NCI-H128 (cell line): ENCODE measurements around the gene PDIK1L.

Experiments used
- DNase-seq: peaks from one replicate; lab custom pipeline; 2025; ENCODE audit not compliant: unreplicated experiment; lab: John Stamatoyannopoulos, UW

PDIK1L gene

GRCh38 chr1:26153966-26154532, 42.4 kb downstream of the PDIK1L start:
- DNase-seq, result no peak

GRCh38 chr1:26154750-26155149, 43.1 kb downstream of the PDIK1L start:
- no peak for DNase-seq

GRCh38 chr1:26155370-26156284, 44.0 kb downstream of the PDIK1L start:
- DNase-seq, result no peak

GRCh38 chr1:26156285-26157038, 44.8 kb downstream of the PDIK1L start:
- no peak for DNase-seq

- no peak for DNase-seq
Observed at GRCh38 chr1:26158271-26158907, 46.8 kb downstream of the PDIK1L start.

- DNase-seq, result no peak
Observed at GRCh38 chr1:26158908-26159742, 47.5 kb downstream of the PDIK1L start, which contains the start of gene FAM110D. TSS of gene FAM110D (plus strand) at chr1:26159079. CDS start at chr1:26161292, 2,213 bp downstream.

- DNase-seq, result no peak
Observed at GRCh38 chr1:26159743-26160039, 48.1 kb downstream of the PDIK1L start.

- DNase-seq, result no peak
Observed at GRCh38 chr1:26160527-26161414, 49.1 kb downstream of the PDIK1L start.

GRCh38 chr1:26161415-26162219, 50.0 kb downstream of the PDIK1L start:
- peak; percentile 13 for DNase-seq

- DNase-seq, result no peak
Observed at GRCh38 chr1:26162220-26162709, 50.6 kb downstream of the PDIK1L start.

- DNase-seq, result no peak
Observed at GRCh38 chr1:26163684-26164035, 52.0 kb downstream of the PDIK1L start.

- no peak for DNase-seq
Observed at GRCh38 chr1:26164036-26164860, 52.6 kb downstream of the PDIK1L start.

- DNase-seq, result no peak
Observed at GRCh38 chr1:26164861-26165842, 53.5 kb downstream of the PDIK1L start.

GRCh38 chr1:26166719-26167281, 55.2 kb downstream of the PDIK1L start:
- DNase-seq, result no peak

- peak; percentile 57 for DNase-seq
Observed at GRCh38 chr1:26168410-26169197, 57.0 kb downstream of the PDIK1L start, which contains the start of gene C1orf232. TSS of gene C1orf232 (minus strand) at chr1:26168963. CDS start at chr1:26168499, 464 bp downstream.
